Calu3 (cell line): ENCODE measurements around the gene FLOT2. TPM values are rescaled to one million over a fixed set of nuclear protein-coding genes. Genes with fewer than 3 reads are reported as not detected.

Experiments used
- BruUV-seq: library from RNA; stranded (reverse); fragments of 400-500 nt; replicated peaks from 2 replicates; lab custom pipeline; 2021; lab: Mats Ljungman, UMichigan
- CTCF ChIA-PET: fragments of 300-600 bp; sonication (Branson Sonifier 250); formaldehyde crosslinking; loops from one replicate; lab custom pipeline; 2022; ENCODE audit warnings: antibody characterized with exemption; lab: Charles Lee
- DNase-seq: peaks from one replicate; pipeline ENCODE4 v3.0.0; 2022
- H3K27ac Mint-ChIP-seq: one replicate; pipeline ENCODE4 v1.8.0; 2022; ENCODE audit warnings: mixed read lengths; ENCODE audit not compliant: unreplicated experiment
- H3K27me3 Mint-ChIP-seq: one replicate; pipeline ENCODE4 v1.8.0; 2022; ENCODE audit warnings: mixed read lengths; ENCODE audit not compliant: unreplicated experiment
- H3K36me3 Mint-ChIP-seq: one replicate; pipeline ENCODE4 v1.8.0; 2022; ENCODE audit warnings: mild to moderate bottlenecking, moderate library complexity, mixed read lengths; ENCODE audit not compliant: insufficient read depth, unreplicated experiment
- H3K4me1 Mint-ChIP-seq: one replicate; pipeline ENCODE4 v1.8.0; 2022; ENCODE audit warnings: mild to moderate bottlenecking, low read depth, mixed read lengths; ENCODE audit not compliant: unreplicated experiment
- H3K4me3 Mint-ChIP-seq: one replicate; pipeline ENCODE4 v1.8.0; 2022; ENCODE audit warnings: mild to moderate bottlenecking, low read depth, moderate library complexity, mixed read lengths; ENCODE audit not compliant: unreplicated experiment
- H3K9me3 Mint-ChIP-seq: one replicate; pipeline ENCODE4 v1.8.0; 2022; ENCODE audit warnings: low read depth, mixed read lengths; ENCODE audit not compliant: unreplicated experiment
- intact Hi-C: fragments of 100-400 bp; cut with micrococcal nuclease; formaldehyde crosslinking; loops from one replicate; pipeline ENCODE4 v1.10.0; 2022; ENCODE audit not compliant: unreplicated experiment
- microRNA-seq: library from miRNA; unstranded; fragments of <30 nt; microRNA quantifications from one replicate; pipeline ENCODE4 v1.2.0, GENCODE V29; 2022
- total RNA-seq: library from RNA; stranded (reverse); gene quantifications from 2 replicates; pipeline ENCODE4 v1.2.3, GENCODE V29; 2022
- TF ChIP-seq, protein P1 (sequence below): fragments of 200-600 bp; IDR thresholded peaks from one replicate; pipeline ENCODE4 v1.8.0; 2022; ENCODE audit warnings: antibody characterized with exemption; ENCODE audit not compliant: unreplicated experiment

The FLOT2 gene
- total RNA-seq, 1 experiment from 2014 or later = 152 TPM

DNA sequence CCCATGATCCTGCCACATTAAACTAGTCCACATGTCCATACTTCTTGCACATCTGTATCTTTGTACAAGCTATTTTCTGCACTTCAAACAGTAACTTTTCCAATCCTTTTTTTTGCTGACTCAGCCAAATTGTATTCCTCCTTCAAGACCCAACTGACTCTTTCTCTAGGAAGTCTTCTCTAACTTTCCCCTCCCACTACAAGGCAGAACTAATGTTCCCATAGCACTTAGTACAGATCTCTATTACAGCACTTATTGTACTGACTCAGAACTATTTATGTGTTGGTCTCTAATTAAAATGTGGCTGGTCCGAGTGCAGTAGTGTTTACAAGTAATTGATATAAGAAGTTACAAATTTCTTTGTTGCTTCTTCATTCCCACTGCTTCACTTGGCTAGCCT lies 63.1 kb downstream of the FLOT2 start:
- CTCF ChIA-PET = no interaction called here
- BruUV-seq = no TSS peak
- Mint-ChIP-seq H3K27me3 (no peaks in the 10 kb centered on the region), H3K9me3 (no peaks in the 10 kb centered on the region), H3K4me3 (no peak overlapping the region), H3K27ac (no peak overlapping the region), H3K36me3 (no peaks in the 10 kb centered on the region), H3K4me1 (no peaks in the 10 kb centered on the region)
- TF ChIP-seq, protein P1, sequence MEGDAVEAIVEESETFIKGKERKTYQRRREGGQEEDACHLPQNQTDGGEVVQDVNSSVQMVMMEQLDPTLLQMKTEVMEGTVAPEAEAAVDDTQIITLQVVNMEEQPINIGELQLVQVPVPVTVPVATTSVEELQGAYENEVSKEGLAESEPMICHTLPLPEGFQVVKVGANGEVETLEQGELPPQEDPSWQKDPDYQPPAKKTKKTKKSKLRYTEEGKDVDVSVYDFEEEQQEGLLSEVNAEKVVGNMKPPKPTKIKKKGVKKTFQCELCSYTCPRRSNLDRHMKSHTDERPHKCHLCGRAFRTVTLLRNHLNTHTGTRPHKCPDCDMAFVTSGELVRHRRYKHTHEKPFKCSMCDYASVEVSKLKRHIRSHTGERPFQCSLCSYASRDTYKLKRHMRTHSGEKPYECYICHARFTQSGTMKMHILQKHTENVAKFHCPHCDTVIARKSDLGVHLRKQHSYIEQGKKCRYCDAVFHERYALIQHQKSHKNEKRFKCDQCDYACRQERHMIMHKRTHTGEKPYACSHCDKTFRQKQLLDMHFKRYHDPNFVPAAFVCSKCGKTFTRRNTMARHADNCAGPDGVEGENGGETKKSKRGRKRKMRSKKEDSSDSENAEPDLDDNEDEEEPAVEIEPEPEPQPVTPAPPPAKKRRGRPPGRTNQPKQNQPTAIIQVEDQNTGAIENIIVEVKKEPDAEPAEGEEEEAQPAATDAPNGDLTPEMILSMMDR = no peak
- intact Hi-C loops = no loop called here
- no peak for DNase-seq

Small RNAs within 50 kb of the gene (microRNA-seq; reads per million reads assigned to microRNA genes)
- not detected for gene MIR451B

Other genes starting within 250 kb of the FLOT2 start
- gene SDF2, start 235.8 kb downstream of the FLOT2 start, total RNA-seq = 58.0 and 75.1 TPM in 2 replicates
- gene SUPT6H, start 235.5 kb downstream of the FLOT2 start, total RNA-seq = 107 and 110 TPM in 2 replicates
- 4.2 and 4.3 TPM in 2 replicates for gene PROCA1, start 185.8 kb downstream of the FLOT2 start, total RNA-seq
- gene RAB34, start 179.9 kb downstream of the FLOT2 start, total RNA-seq = 34.5 and 35.3 TPM in 2 replicates
- gene RPL23A, start 177.7 kb downstream of the FLOT2 start, total RNA-seq = 1,148 and 1,217 TPM in 2 replicates
- gene TLCD1, start 171.5 kb downstream of the FLOT2 start, total RNA-seq = 44.9 and 49.3 TPM in 2 replicates
- 10.8 and 11.4 TPM in 2 replicates for gene NEK8, start 168.9 kb downstream of the FLOT2 start, total RNA-seq
- 201 and 202 TPM in 2 replicates for gene TRAF4, start 153.7 kb downstream of the FLOT2 start, total RNA-seq
- 37.7 and 42.1 TPM in 2 replicates for gene FAM222B, start 54.9 kb downstream of the FLOT2 start, total RNA-seq
- 47.2 and 48.4 TPM in 2 replicates for gene ERAL1, start 42.7 kb downstream of the FLOT2 start, total RNA-seq
- gene DHRS13, start 5.3 kb upstream of the FLOT2 start, total RNA-seq = 19.2 and 23.2 TPM in 2 replicates
- gene PHF12, start 53.8 kb upstream of the FLOT2 start, total RNA-seq = 54.0 and 57.6 TPM in 2 replicates
- not detected in 2 replicates for gene SEZ6, start 108.3 kb upstream of the FLOT2 start, total RNA-seq
- 3.3 and 3.7 TPM in 2 replicates for gene PIPOX, start 145.4 kb upstream of the FLOT2 start, total RNA-seq